A549 treated with AZD2906 at 1 μM for 4 hours (cell line): ENCODE results near the gene MIEN1. TPM values are rescaled to one million over a fixed set of nuclear protein-coding genes. Genes with fewer than 3 reads are reported as not detected.

Source experiments
- total RNA-seq: library from RNA; stranded (reverse); fragments of 200-300 nt; extraction: Qiagen RNA extraction; gene quantifications from 5 replicates; pipeline ENCODE4 v1.2.3, GENCODE V29; 2022

Gene MIEN1, protein sequence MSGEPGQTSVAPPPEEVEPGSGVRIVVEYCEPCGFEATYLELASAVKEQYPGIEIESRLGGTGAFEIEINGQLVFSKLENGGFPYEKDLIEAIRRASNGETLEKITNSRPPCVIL
- total RNA-seq: 86.7 to 95.4 TPM (median 92.1 TPM) in 5 replicates

DNA sequence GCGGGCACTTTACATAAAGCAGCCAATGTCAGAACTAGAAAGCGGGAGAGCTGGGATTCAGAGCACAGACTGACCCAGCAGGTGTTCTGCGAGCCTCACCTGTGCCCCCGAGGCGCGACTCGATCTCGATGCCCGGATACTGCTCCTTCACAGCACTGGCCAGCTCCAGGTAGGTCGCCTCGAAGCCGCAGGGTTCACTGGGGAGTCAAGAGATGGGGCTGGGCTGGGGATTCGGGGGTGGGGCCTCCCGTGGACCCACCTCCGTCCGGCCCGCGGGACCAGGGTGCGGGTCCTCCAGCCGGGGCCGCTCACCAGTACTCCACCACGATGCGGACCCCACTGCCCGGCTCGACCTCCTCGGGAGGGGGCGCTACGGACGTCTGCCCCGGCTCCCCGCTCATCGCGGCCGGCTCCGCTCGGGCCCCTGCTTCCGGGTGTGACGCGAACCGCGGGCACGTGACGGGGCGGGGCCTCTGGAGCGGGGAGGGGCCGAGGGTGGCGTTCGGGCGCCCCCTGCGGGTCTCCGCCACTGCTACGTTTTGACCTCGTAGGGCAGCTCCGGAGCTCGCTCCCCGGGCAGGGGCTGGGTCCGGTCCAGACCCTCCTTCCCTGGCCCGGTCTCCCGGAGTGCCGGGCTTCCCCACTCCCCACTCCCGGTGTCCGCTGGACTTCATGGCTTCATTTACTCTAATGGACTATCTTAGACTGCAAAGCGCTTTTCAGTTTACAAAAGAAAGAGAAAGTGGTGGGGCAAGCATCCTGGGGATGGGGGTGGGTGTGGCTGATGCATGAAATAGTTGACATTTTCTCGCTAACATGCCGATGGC is at the start of gene MIEN1:
MIEN1 (minus strand) TSS at position 438 of the 827 bp plus-strand sequence; CDS start at position 401, 37 bp downstream.

DNA sequence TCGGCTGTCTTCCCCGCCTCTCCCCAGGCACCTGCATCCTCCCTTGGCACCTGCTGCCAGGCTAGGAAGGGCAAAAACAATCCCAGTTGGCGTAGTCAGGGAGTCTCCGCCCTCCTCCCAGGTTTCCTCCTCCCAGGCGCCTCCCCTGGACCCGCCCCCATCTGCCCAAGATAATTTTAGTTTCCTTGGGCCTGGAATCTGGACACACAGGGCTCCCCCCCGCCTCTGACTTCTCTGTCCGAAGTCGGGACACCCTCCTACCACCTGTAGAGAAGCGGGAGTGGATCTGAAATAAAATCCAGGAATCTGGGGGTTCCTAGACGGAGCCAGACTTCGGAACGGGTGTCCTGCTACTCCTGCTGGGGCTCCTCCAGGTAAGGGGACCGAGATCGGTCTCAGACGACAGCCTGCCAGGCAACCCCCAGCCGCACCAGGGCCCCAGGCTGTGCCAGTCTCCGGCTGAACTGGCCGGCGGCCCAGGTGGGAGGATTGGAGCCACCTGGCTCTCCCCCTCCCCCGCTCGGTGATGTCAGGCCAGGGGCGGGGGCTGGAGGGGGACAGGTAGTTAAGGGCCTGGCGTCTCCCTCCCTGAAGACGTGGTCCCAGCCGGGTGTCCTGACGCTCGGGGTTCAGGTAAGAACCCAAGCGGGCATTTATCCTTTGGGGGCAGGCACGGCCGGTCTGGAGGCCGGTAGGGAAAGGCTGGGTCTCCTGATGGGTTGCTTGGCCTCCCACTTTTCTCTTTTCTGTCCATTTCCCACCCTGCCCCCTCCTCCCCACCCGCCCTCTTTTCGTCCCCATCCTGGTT is 7.6 kb upstream of the MIEN1 start, which contains the start of gene GRB7:
GRB7 (plus strand) TSS at position 179 of the 808 bp plus-strand sequence. CDS start 4,364 bp downstream, outside the sequence.

DNA sequence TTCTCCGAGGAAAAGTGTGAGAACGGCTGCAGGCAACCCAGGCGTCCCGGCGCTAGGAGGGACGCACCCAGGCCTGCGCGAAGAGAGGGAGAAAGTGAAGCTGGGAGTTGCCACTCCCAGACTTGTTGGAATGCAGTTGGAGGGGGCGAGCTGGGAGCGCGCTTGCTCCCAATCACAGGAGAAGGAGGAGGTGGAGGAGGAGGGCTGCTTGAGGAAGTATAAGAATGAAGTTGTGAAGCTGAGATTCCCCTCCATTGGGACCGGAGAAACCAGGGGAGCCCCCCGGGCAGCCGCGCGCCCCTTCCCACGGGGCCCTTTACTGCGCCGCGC is 30.5 kb downstream of the MIEN1 start, which contains the start of gene ERBB2:
ERBB2 (plus strand) TSS at position 247 of the 330 bp plus-strand sequence. CDS start 175 bp downstream, outside the sequence.

DNA sequence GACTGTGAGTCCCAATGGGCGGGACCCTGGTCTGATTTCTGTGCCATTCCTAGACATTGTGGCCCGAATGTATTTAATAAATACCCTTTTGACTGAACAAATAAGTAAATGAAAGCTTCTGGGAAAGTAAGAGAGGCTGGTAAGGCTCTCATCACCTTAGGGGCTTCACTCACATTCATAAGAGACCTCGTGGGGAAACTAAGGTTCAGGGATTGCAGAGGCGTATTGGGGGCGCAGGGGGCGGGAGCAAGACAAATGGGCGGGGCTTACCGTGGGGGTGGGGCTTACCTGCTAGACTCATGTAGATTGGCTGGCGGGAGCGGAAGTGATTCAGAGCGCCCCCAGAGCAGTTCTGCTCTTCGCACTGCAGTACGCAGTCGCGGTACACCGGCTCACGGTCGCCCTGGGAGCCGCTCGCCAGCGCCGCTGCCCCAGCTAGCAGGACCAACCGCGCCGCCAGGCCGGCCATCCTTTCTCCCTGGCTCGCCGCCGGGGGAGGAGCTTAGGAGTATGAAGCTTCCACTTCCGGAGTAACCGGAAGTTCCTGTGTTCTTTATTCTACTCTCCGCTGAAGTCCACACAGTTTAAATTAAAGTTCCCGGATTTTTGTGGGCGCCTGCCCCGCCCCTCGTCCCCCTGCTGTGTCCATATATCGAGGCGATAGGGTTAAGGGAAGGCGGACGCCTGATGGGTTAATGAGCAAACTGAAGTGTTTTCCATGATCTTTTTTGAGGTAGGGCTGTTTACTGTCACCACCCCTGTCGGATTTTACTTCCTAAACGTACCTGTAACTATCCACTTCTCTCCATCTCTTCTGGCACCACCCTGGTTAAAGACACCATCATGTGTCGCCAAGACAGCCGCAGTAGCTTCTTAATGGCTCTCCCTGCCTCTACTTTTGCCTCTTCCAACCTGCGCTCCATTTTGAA is 42.5 kb downstream of the MIEN1 start, which contains the start of gene PGAP3:
PGAP3 (minus strand) TSS at position 512 of the 929 bp plus-strand sequence; CDS start at position 469, 43 bp downstream.

Other genes starting within 250 kb of the MIEN1 start
- gene NEUROD2, start 122.6 kb downstream of the MIEN1 start, total RNA-seq: 0.01 to 0.07 TPM (median 0.01 TPM) in 3 of 5 replicates, not detected in the others
- gene PPP1R1B, start 103.6 kb downstream of the MIEN1 start, total RNA-seq: 0.06 to 0.18 TPM (median 0.16 TPM) in 5 replicates
- gene STARD3, start 93.4 kb downstream of the MIEN1 start, total RNA-seq: 50.2 to 59.9 TPM (median 55.1 TPM) in 5 replicates
- gene TCAP, start 65.2 kb downstream of the MIEN1 start, total RNA-seq: 0.69 to 1.3 TPM (median 0.82 TPM) in 5 replicates
- 0.10 to 0.68 TPM (median 0.63 TPM) in 5 replicates for gene PNMT, start 62.1 kb downstream of the MIEN1 start, total RNA-seq
- 7.7 to 8.6 TPM (median 8.1 TPM) in 5 replicates for gene PGAP3, start 42.5 kb downstream of the MIEN1 start, total RNA-seq
- 30.1 to 35.5 TPM (median 32.9 TPM) in 5 replicates for gene ERBB2, start 30.5 kb downstream of the MIEN1 start, total RNA-seq
- gene GRB7, start 7.4 kb upstream of the MIEN1 start, total RNA-seq: 2.6 to 6.6 TPM (median 4.6 TPM) in 5 replicates
- not detected in 5 replicates for gene IKZF3, start 133.8 kb upstream of the MIEN1 start, total RNA-seq
- gene ZPBP2, start 137.7 kb upstream of the MIEN1 start, total RNA-seq: not detected in 5 replicates
- gene GSDMB, start 188.1 kb upstream of the MIEN1 start, total RNA-seq: 1.6 to 2.6 TPM (median 2.1 TPM) in 5 replicates
- 31.0 to 41.5 TPM (median 40.0 TPM) in 5 replicates for gene ORMDL3, start 197.1 kb upstream of the MIEN1 start, total RNA-seq
- not detected in 5 replicates for gene LRRC3C, start 197.2 kb upstream of the MIEN1 start, total RNA-seq
- gene GSDMA, start 232.5 kb upstream of the MIEN1 start, total RNA-seq: not detected in 5 replicates